DMS53 treated with DMSO at 0.1 percent for 48 hours (cell line): Measurements from ENCODE around the gene ANGPT4.

ENCODE experiments used
- DNase-seq: peaks from one replicate; lab custom pipeline; 2025; ENCODE audit not compliant: unreplicated experiment; lab: John Stamatoyannopoulos, UW

Gene ANGPT4

GRCh38 chr20:846894-847278 is 69.2 kb downstream of the ANGPT4 start:
- DNase-seq = no peak

GRCh38 chr20:845941-846893 is 69.9 kb downstream of the ANGPT4 start:
- DNase-seq = no peak

DNA sequence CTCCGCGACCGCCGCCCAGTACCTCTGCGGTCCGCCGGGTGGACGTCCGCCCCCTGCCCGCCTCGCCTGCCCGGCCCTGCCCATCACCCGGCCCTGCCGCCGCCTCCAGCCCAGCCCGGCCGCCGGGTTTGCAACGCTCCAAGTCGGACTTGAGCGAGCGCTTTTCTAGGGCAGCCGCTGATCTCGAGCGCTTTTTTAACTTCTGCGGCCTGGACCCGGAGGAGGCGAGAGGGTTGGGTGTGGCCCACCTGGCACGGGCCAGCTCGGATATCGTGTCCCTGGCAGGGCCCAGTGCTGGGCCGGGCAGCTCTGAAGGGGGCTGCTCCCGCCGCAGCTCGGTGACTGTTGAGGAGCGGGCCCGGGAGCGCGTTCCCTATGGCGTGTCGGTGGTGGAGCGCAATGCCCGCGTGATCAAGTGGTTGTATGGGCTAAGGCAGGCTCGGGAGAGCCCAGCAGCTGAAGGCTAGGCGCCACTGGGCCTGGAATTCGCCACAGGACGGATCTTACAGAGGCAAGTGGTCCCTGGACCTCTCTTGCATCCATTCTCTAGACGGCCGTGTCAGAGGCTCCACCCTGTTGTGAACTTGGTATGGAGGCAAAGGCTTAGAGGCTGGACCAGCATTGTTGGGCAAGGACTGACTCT is 70.8 kb downstream of the ANGPT4 start:
- no peak for DNase-seq

DNA sequence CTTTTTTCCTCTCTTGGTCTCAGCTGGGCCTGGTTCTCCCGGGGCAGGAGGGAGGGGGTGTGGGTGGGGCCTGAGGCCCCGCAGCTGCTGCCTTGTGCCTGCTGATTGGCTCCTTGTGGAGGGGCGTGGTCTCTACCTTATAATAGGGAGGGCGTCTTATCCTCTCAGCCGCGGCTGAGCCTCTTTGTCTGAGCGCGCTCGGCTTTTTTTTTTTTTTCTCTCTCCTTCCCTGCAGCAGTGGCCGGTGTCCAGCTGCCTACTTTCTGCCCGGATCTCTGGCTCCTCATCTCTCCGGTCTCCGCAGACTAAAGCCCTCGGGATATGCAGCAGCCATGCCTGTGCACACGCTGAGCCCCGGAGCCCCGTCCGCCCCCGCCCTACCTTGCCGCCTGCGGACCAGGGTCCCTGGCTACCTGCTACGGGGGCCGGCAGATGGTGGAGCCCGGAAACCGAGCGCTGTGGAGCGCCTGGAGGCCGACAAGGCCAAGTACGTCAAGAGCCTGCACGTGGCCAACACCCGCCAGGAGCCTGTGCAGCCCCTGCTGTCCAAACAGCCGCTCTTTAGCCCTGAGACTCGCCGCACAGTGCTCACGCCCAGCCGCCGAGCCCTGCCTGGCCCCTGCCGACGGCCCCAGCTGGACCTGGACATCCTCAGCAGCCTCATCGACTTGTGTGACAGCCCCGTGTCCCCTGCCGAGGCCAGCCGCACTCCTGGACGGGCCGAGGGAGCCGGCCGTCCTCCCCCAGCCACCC is 71.5 kb downstream of the ANGPT4 start:
- DNase-seq = peak; percentile 96

DNA sequence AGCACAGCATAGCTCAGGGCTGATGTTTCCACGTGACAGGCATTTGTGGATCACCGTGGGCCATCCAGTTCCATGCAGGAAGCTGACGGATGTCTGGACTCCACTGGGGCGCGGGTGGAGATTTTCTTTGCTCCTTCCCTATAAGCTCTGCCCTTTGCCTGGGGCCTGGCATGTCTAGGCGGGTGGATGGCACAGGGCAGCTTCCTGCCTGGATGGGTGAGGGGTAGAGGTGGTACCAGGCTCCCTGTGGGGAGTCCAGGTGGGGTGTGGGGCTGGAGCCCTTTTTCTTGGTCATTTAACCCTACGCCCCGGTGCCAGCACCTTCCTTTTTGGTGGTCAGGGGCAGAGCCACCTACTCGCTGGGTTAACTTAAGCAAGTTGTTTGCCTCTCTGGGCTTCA is 72.2 kb downstream of the ANGPT4 start:
- DNase-seq = no peak

DNA sequence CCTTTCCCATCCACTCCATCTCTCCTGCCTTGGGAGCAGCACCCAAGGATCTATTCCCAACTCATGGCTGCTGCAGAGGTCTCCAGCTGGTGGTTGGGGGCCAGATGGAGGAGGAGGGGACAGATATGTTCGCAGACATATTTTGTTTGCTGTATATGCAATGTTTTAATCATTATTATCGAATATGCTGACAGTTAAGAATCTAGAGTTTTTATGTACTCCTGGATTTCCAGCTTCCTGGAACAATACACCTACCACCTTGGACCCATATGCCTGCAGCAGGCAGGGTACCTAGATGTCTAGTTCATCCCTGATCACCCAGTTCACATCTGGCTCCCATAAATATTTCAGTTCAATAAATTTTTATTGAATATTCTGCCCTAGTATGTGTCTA is 73.6 kb downstream of the ANGPT4 start:
- DNase-seq = no peak

GRCh38 chr20:841568-842546 is 74.3 kb downstream of the ANGPT4 start:
- peak; percentile 50 for DNase-seq

DNA sequence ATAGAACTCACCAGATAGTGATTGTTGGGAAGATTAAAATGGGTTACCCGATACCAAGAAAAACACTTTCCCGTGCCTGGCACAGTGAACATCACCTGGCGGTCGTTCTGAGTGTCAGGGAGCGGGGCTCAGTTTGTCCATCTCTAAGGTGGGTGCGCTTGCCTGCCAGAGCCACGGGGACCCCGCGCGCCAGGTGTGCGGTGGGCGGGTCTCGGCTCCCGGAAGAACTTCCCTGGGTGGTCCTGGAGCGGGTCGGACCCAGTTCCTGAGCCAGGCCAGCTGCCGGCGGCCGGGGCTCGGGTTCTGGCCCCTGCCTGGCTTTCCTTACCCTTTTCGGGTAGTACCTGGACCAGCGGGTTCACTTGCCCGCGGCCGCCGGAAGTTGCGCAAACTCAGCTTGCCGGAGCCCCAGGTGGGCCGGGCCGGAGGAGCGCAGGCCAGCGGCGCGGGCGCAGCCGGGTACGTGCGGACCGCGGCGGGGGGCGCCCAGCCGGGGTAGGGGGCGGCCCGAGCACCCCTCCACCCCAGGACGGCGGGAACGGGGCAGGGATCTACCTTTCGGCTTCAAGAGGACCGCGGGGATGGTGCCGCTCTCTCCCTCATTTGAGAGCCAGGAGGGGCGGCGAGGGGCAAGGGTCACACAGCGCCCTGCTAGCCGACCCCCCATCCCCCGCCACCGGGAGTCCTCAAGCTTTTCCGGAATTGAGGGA is 75.1 kb downstream of the ANGPT4 start:
- DNase-seq = peak; percentile 15

- no peak for DNase-seq
Observed at GRCh38 chr20:840503-840857, 75.7 kb downstream of the ANGPT4 start.

GRCh38 chr20:839626-840025 is 76.5 kb downstream of the ANGPT4 start:
- no peak for DNase-seq

DNA sequence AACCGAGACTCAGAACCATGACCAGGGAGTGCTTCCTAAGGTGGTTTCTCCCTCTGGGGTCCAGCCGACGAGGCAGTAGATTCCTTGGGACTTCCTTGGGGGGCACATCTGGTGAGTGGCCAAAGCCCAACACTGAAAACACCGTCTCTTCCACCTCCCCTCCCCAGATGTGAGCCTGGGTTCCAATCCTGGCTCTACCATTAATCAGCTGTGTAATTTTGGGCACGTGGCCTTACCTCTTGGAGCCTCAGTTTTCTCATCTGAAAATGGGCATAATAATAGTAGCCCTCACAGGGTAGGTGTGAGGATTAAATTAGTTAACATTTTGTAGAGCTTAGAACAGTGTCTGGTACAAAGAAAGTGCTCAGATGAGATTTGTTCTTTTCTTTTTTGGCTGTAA is 77.1 kb downstream of the ANGPT4 start:
- no peak for DNase-seq

DNA sequence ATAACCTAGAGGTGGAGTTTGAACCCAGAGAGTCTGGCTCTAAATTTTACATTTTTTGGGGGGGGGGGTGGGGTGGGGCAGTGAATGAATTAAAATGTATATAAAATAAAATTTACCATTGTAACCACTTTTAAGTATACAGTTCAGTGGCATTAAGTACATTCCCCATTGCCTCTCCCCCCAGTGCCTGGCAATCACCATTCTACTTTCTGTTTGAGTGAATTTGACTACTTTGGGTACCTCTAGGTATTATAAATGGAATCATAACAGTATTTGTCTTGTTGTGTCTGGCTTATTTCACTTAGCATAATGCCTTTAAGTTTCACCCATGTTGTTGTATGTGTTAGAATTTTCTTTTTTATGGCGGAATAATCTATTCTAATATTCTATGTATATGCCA is 79.9 kb downstream of the ANGPT4 start:
- no peak for DNase-seq

DNA sequence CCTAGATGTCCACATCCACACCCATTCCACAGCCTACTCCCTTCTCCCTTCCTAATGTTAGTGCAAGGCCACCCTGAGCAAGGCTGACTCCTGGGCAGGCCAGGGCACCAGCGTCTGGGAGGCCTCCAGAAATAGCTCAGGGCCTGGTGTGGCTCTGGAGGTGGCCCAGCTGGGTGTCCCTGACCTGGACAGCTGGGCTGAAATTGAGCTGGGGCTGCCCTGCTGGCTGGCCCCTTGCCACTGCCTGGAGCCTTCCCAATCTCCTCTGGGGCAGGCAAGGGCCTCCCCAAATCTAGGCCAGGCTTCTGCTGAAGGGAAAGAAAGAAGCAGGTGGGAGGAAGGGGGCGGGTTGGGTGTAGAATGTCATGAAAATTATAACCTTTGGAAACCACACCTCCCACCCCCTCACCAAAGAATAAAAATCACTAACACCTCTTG is 80.5 kb downstream of the ANGPT4 start:
- no peak for DNase-seq

DNA sequence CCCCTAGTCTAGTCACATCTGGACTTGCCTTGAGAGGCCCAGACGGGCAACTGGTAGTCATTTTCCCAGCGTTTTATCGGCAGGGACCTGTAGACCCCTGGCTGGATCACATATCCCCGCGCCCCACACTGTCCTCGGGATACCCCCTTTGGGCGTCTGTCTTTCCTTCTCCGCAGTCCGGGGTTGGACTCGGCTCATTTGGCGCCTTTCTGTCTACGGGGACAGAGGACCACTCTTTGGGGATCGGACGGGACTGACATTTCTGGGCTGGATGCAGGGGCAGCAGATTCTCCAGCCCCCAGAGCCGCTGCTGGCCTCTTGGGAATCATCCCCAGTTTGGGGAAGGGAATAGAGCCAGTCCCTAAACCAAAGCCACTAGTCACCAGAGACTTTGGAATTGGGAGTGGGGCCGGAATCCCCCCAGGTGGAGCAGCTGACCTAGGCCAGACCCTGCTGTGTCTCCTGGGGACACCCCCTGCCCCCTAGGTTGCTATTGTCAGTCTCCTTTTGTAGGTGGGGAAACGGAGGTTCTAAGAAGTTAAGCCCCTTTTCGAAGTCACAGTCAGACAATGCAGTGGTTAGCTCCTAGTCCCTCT is 81.9 kb downstream of the ANGPT4 start:
- no peak for DNase-seq

GRCh38 chr20:833450-834150 is 82.5 kb downstream of the ANGPT4 start, which contains the start of gene FAM110A:
Gene FAM110A, plus strand, starts transcription at chr20:833715. Its CDS starts 11,090 bp downstream, at chr20:844805.
- peak; percentile 90 for DNase-seq

GRCh38 chr20:833121-833449 is 83.0 kb downstream of the ANGPT4 start:
- no peak for DNase-seq

GRCh38 chr20:831956-832355 is 84.2 kb downstream of the ANGPT4 start:
- DNase-seq = no peak

GRCh38 chr20:831251-831650 is 84.9 kb downstream of the ANGPT4 start:
- DNase-seq = no peak

DNA sequence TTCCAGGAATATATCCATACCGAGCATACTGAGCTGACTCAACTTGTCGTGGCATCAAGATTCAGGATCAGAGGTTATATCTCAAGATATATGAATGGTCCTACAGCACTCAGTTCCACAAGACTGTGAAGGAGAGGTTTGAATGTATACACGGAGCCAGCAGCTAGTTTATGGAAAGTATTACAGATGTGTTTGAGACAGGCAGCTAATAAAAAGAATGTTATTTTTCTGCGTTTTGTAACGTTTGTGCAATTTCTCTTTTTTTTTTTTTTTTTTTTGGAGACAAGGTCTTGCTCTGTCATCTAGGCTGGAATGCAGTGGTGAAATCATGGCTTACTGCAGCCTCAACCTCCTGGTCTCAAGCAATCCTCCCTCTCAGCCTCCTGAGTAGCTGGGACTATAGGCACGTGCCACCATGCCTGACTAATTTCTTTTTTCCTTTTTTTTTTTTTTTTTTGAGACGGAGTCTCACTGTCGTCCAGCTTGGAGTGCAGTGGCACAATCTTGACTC is 86.1 kb downstream of the ANGPT4 start:
- DNase-seq = no peak
